T-helper 2 cell treated with Interferon-gamma antibody and Interleukin-4, amounts not matched to agents 5 μg/mL and 100 μg/mL, for 36 hours (primary cell): ENCODE data around the gene CSNK1G3.
A peak's percentile ranks its signal among the peaks of the same experiment; 100 is the strongest.

ENCODE experiments used
- DNase-seq: peaks from one replicate; pipeline ENCODE4 v3.0.0; 2021; ENCODE audit warnings: low spot score
- H3K27ac Mint-ChIP-seq: one replicate; pipeline ENCODE4 v1.8.0; 2021; ENCODE audit warnings: mild to moderate bottlenecking, mixed read lengths
- H3K27me3 Mint-ChIP-seq: one replicate; pipeline ENCODE4 v1.8.0; 2021; ENCODE audit warnings: low read depth, mixed read lengths
- H3K36me3 Mint-ChIP-seq: one replicate; pipeline ENCODE4 v1.8.0; 2021; ENCODE audit warnings: low read depth, mixed read lengths
- H3K4me1 Mint-ChIP-seq: one replicate; pipeline ENCODE4 v1.8.0; 2021; ENCODE audit warnings: low read depth, mixed read lengths
- H3K4me3 Mint-ChIP-seq: one replicate; pipeline ENCODE4 v1.8.0; 2022; ENCODE audit warnings: mild to moderate bottlenecking, moderate library complexity, mixed read lengths
- H3K9me3 Mint-ChIP-seq: one replicate; pipeline ENCODE4 v1.8.0; 2021; ENCODE audit warnings: mixed read lengths

Gene CSNK1G3

GRCh38 chr5:123527190-123527589, 15.2 kb downstream of the CSNK1G3 start:
- Mint-ChIP-seq H3K27me3 (peaks cover 2% of the 10 kb centered on the region), H3K27ac (no peak overlapping the region)

GRCh38 chr5:123528065-123528464, 16.1 kb downstream of the CSNK1G3 start:
- H3K27me3 Mint-ChIP-seq = peaks cover 2% of the 10 kb centered on the region
- DNase-seq = no peak
- H3K4me3 Mint-ChIP-seq = no peak overlapping the region
- peaks cover 2% of the 10 kb centered on the region for H3K36me3 Mint-ChIP-seq
- no peaks in the 10 kb centered on the region for H3K9me3 Mint-ChIP-seq
- H3K27ac Mint-ChIP-seq = no peak overlapping the region
- peaks cover 17% of the 10 kb centered on the region for H3K4me1 Mint-ChIP-seq

More at GRCh38 chr5:123527190-123527589, 15.2 kb downstream of the CSNK1G3 start:
- Mint-ChIP-seq H3K9me3 (no peaks in the 10 kb centered on the region), H3K4me1 (peaks cover 13% of the 10 kb centered on the region), H3K36me3 (peaks cover 2% of the 10 kb centered on the region), H3K4me3 (no peak overlapping the region)
- DNase-seq = no peak

- Mint-ChIP-seq H3K36me3 (peaks cover 2% of the 10 kb centered on the region), H3K4me3 (no peak overlapping the region), H3K27me3 (peaks cover 2% of the 10 kb centered on the region), H3K9me3 (no peaks in the 10 kb centered on the region), H3K27ac (no peak overlapping the region), H3K4me1 (peaks cover 18% of the 10 kb centered on the region)
- DNase-seq = no peak
Measured at GRCh38 chr5:123528878-123529277, 16.9 kb downstream of the CSNK1G3 start.

GRCh38 chr5:123530728-123531127, 18.8 kb downstream of the CSNK1G3 start:
- Mint-ChIP-seq H3K27me3 (peaks cover 2% of the 10 kb centered on the region), H3K36me3 (peaks cover 2% of the 10 kb centered on the region), H3K4me1 (peaks cover 19% of the 10 kb centered on the region), H3K9me3 (no peaks in the 10 kb centered on the region), H3K4me3 (no peak overlapping the region), H3K27ac (no peak overlapping the region)
- no peak for DNase-seq

- Mint-ChIP-seq H3K27me3 (no peaks in the 10 kb centered on the region), H3K4me1 (peaks cover 9% of the 10 kb centered on the region), H3K9me3 (no peaks in the 10 kb centered on the region), H3K4me3 (no peak overlapping the region), H3K36me3 (no peaks in the 10 kb centered on the region), H3K27ac (no peak overlapping the region)
- DNase-seq = no peak
Measured at GRCh38 chr5:123535648-123536047, 23.7 kb downstream of the CSNK1G3 start.

DNA sequence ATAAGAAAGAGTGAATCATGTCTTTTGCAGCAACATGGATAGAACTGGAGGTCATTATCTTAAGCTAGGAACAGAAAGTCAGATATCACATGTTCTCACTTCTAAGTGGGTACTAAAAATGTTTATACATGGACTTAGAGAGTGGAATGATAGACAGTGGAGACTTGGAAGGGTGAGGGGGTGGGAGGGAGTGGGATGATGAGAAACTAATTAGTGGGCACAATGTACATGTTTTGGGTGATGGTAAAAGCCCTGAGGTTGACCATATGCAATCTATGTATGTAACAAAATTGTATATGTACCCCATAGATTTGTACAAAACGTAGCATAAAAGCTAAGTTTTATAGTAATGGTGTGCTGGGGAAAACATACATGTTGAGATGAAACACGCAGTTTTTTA, 25.3 kb downstream of the CSNK1G3 start:
- Mint-ChIP-seq H3K27me3 (no peaks in the 10 kb centered on the region), H3K27ac (no peak overlapping the region), H3K36me3 (peaks cover 1% of the 10 kb centered on the region), H3K4me3 (no peak overlapping the region), H3K4me1 (peaks cover 9% of the 10 kb centered on the region), H3K9me3 (no peaks in the 10 kb centered on the region)
- DNase-seq = no peak

DNA sequence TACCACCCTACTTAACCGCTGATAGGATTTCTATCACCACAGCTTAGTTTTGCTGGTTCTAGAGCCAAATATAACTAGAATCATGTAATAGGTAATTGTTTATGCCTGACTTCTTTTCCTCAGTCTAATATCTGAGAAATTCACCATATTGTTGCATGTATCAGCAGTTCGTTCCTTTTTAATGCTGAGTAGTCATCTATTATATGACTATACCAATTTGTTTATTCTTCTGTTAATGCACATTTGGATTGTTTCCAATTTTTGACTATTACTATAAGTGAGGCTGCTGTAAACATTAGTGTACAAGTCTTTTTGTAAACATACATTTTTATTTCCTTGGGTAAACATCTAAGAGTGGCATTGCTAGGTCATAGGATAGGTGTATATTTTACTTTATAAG, 25.9 kb downstream of the CSNK1G3 start:
- Mint-ChIP-seq H3K4me3 (no peak overlapping the region), H3K9me3 (no peaks in the 10 kb centered on the region), H3K27me3 (no peaks in the 10 kb centered on the region), H3K4me1 (peaks cover 12% of the 10 kb centered on the region), H3K27ac (no peak overlapping the region), H3K36me3 (peaks cover 1% of the 10 kb centered on the region)
- no peak for DNase-seq

- Mint-ChIP-seq H3K27ac (no peak overlapping the region), H3K4me1 (peaks cover 13% of the 10 kb centered on the region)
Measured at GRCh38 chr5:123538670-123539459, 26.9 kb downstream of the CSNK1G3 start.

DNA sequence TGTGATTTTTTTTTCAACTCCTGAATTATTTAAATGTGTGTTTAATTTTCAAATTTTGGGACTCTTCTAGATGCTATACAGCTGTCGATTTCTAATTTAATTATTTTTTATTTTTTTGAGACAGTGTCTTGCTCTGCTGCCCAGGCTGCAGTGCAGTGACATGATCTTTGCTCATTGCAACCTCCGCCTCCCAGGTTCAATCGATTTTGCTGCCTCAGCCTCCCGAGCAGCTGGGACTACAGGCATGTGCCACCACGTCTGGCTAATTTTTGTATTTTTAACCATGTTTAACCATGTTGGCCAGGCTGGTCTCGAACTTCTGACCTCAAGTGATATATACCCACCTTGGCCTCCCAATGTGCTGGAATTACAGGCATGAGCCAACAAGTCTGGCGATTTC, 28.6 kb downstream of the CSNK1G3 start:
- Mint-ChIP-seq H3K4me1 (peaks cover 13% of the 10 kb centered on the region), H3K27ac (no peak overlapping the region), H3K9me3 (no peaks in the 10 kb centered on the region), H3K27me3 (no peaks in the 10 kb centered on the region), H3K36me3 (peaks cover 3% of the 10 kb centered on the region), H3K4me3 (no peak overlapping the region)
- DNase-seq = no peak

More at GRCh38 chr5:123538670-123539459, 26.9 kb downstream of the CSNK1G3 start:
- Mint-ChIP-seq H3K4me3 (no peak overlapping the region), H3K27me3 (no peaks in the 10 kb centered on the region), H3K36me3 (peaks cover 1% of the 10 kb centered on the region), H3K9me3 (no peaks in the 10 kb centered on the region)
- no peak for DNase-seq

DNA sequence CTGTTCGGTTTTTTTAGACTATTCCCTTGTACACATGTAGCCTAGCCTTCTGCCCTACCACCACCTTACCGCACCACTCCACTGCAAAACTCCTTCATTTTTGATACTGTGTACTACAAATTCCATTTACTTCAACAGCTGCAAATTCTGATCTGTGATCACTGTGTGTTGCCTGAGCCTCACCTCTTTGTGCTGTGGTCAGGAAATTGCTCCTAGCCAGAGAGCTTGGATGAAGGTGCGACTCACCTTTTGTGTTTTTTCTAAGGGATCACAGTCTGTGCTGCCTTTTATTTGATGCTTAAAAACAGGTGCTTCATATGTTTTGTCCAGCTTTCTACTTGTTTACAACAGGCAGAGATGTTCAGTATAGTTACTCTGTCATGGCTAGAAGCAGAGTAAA, 31.5 kb downstream of the CSNK1G3 start:
- DNase-seq = no peak

GRCh38 chr5:123545506-123545905, 33.5 kb downstream of the CSNK1G3 start:
- Mint-ChIP-seq H3K27ac (no peak overlapping the region), H3K36me3 (peaks cover 10% of the 10 kb centered on the region), H3K4me1 (peaks cover 28% of the 10 kb centered on the region), H3K27me3 (no peaks in the 10 kb centered on the region), H3K4me3 (no peak overlapping the region), H3K9me3 (no peaks in the 10 kb centered on the region)
- DNase-seq = no peak

More for the DNA sequence above, 31.5 kb downstream of the CSNK1G3 start:
- Mint-ChIP-seq H3K36me3 (peaks cover 5% of the 10 kb centered on the region), H3K27ac (no peak overlapping the region), H3K4me1 (peaks cover 10% of the 10 kb centered on the region), H3K4me3 (no peak overlapping the region), H3K9me3 (no peaks in the 10 kb centered on the region), H3K27me3 (no peaks in the 10 kb centered on the region)

GRCh38 chr5:123546657-123547056, 34.7 kb downstream of the CSNK1G3 start:
- H3K36me3 Mint-ChIP-seq = peaks cover 9% of the 10 kb centered on the region
- no peaks in the 10 kb centered on the region for H3K9me3 Mint-ChIP-seq
- peaks cover 28% of the 10 kb centered on the region for H3K4me1 Mint-ChIP-seq
- no peaks in the 10 kb centered on the region for H3K27me3 Mint-ChIP-seq
- H3K4me3 Mint-ChIP-seq = no peak overlapping the region
- no peak for DNase-seq
- H3K27ac Mint-ChIP-seq = no peak overlapping the region

- Mint-ChIP-seq H3K36me3 (peaks cover 10% of the 10 kb centered on the region), H3K4me3 (peak overlapping the region; percentile 43), H3K27me3 (no peaks in the 10 kb centered on the region), H3K4me1 (peaks cover 21% of the 10 kb centered on the region), H3K9me3 (no peaks in the 10 kb centered on the region), H3K27ac (peak overlapping the region; percentile 82)
- peak; percentile 58 for DNase-seq
Measured at GRCh38 chr5:123549256-123549904, 37.4 kb downstream of the CSNK1G3 start.

GRCh38 chr5:123554601-123555000, 42.6 kb downstream of the CSNK1G3 start:
- no peaks in the 10 kb centered on the region for H3K9me3 Mint-ChIP-seq
- H3K4me3 Mint-ChIP-seq = no peak overlapping the region
- no peak for DNase-seq
- no peaks in the 10 kb centered on the region for H3K27me3 Mint-ChIP-seq
- peaks cover 16% of the 10 kb centered on the region for H3K4me1 Mint-ChIP-seq
- H3K27ac Mint-ChIP-seq = no peak overlapping the region
- H3K36me3 Mint-ChIP-seq = peaks cover 19% of the 10 kb centered on the region
